Measurements from ENCODE around the gene TMEM108.

TMEM108 gene

GRCh38 chr3:133050891-133051290 is 12.7 kb downstream of the TMEM108 start:
- no peak overlapping the region for H3K4me3 ChIP-seq (replicated peaks; ENCODE audit: low read depth, low read length)
- no peak for DNase-seq (ENCODE audit: extremely low read depth, low read depth)
- TF ChIP-seq, protein P1, sequence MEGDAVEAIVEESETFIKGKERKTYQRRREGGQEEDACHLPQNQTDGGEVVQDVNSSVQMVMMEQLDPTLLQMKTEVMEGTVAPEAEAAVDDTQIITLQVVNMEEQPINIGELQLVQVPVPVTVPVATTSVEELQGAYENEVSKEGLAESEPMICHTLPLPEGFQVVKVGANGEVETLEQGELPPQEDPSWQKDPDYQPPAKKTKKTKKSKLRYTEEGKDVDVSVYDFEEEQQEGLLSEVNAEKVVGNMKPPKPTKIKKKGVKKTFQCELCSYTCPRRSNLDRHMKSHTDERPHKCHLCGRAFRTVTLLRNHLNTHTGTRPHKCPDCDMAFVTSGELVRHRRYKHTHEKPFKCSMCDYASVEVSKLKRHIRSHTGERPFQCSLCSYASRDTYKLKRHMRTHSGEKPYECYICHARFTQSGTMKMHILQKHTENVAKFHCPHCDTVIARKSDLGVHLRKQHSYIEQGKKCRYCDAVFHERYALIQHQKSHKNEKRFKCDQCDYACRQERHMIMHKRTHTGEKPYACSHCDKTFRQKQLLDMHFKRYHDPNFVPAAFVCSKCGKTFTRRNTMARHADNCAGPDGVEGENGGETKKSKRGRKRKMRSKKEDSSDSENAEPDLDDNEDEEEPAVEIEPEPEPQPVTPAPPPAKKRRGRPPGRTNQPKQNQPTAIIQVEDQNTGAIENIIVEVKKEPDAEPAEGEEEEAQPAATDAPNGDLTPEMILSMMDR (IDR thresholded peaks at IDR 0.05; ENCODE audit: low read depth, low read length, missing control alignments) = no peak

DNA sequence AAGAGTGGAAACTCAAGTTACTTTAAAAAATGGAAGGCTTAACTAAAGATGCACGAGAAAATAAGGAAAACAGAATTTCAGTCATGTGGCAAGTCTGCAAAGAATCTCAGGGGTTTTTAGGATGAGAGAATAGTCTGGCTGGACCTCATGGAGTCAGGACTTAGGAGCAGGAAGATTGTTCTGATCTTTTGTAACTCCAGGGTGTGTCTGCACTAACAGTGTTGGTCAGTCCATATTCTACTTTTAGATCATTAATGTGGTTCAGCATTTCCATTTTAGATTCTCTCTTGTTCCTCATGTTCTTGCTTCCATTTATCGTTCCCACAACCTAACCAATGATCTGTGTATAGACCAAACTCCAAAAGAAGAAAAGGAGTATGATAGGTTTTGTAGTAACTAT is 15.3 kb downstream of the TMEM108 start:
- TF ChIP-seq, protein P1 (IDR thresholded peaks at IDR 0.05; ENCODE audit: low read depth, low read length, missing control alignments) = no peak
- H3K4me3 ChIP-seq (replicated peaks; ENCODE audit: low read depth, low read length) = no peak overlapping the region
- DNase-seq (ENCODE audit: extremely low read depth, low read depth) = no peak

DNA sequence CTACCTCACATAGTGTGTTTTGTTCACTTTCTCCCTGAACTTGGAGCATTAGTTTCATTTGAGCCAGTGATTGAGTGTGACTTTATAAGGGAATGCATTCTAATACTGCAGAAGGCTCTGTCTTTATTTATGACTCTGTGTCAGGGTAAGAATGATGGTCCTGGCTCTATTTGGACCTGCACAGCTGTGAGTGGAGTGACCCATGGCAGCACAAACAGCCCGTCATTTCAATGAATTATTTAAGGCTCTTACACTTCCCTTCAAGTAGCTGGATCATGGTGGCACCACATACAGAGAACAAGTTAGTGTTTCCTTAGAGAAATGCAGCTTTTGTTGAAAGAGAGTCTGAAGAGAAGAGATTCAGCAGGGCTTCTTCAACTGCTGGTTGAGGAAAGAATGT is 16.4 kb downstream of the TMEM108 start:
- H3K4me3 ChIP-seq (replicated peaks; ENCODE audit: low read depth, low read length) = no peak overlapping the region
- TF ChIP-seq, protein P1 (IDR thresholded peaks at IDR 0.05; ENCODE audit: low read depth, low read length, missing control alignments) = no peak
- no peak for DNase-seq (ENCODE audit: extremely low read depth, low read depth)

- DNase-seq (ENCODE audit: extremely low read depth, low read depth) = no peak
- TF ChIP-seq, protein P1 (IDR thresholded peaks at IDR 0.05; ENCODE audit: low read depth, low read length, missing control alignments) = no peak
- no peak overlapping the region for H3K4me3 ChIP-seq (replicated peaks; ENCODE audit: low read depth, low read length)
Measured at GRCh38 chr3:133055339-133055738, 17.1 kb downstream of the TMEM108 start.

DNA sequence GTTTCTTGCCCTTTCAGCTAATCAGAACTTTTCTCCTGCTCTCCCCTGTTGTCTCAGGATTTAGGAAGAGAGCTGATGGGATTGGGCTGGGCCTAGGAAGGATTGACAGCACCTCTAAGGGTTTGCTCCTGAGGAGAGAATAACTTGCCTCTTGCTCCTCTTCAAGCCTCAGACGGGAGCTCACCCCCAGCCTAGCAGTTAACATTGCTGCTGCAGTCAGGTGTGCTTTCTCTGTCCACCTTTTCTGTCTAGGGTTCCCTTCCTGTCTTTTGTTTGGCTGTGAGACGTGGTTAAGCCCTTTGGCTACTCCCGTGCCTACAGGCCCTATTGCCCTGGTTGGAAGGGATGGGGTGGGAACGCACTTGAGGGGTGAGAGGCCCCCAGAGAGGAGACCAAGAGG is 20.1 kb downstream of the TMEM108 start:
- DNase-seq (ENCODE audit: extremely low read depth, low read depth) = no peak
- H3K4me3 ChIP-seq (replicated peaks; ENCODE audit: low read depth, low read length) = no peak overlapping the region
- TF ChIP-seq, protein P1 (IDR thresholded peaks at IDR 0.05; ENCODE audit: low read depth, low read length, missing control alignments) = no peak

DNA sequence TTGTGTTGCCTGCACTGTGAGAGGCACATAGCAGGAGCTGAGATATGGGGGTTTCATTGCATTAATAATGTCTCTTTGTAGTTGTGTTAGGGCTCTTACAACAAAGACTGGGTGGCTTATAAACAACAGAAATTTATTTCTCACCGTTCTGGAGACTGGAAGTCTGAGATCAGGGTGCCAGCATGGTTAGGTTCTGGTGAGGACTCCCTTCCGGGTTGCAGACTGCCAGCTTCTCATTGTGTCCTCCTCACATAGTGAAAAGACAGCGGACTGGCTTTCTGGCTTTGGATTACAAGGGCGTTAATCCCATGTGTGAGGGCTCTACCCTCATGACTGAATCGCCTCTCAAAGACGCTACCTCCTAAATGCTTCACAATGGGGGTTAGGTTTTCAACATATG is 20.6 kb downstream of the TMEM108 start:
- TF ChIP-seq, protein P1 (IDR thresholded peaks at IDR 0.05; ENCODE audit: low read depth, low read length, missing control alignments) = no peak
- DNase-seq (ENCODE audit: extremely low read depth, low read depth) = no peak
- H3K4me3 ChIP-seq (replicated peaks; ENCODE audit: low read depth, low read length) = no peak overlapping the region

DNA sequence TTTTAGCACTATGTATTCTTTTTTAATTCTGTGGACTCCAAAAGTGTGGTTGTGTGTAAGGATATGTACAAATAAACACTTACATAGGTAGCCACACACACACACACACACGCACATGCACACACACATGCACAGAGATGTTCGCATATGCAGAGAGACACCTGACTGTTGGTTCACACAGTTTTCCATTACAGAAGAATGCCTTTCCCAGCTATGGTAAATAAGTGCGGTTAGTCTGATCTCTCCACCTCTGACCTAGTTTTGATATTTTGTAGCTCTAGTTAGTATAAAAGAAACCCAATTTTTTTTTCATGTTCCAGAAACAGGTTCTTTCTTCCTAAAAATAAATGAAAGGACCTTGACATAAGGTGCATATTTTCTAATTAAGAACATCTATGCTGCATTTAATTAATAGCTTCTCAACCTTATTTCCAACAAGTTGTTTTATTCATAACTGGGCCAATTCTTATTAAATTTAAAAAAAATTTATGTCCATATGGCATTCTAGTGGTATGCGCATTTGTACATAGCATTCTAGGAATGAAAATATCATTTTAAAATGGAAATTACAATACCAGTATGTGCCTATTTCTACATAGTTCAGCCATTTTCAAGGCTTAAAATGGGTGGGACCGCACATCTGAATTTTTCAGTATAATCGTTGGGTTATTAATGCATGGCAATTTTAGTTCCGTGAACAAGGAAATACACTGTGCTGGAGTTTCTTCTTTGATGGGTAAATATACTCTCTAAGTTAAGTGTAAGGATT is 27.2 kb downstream of the TMEM108 start:
- TF ChIP-seq, protein P1 (IDR thresholded peaks at IDR 0.05; ENCODE audit: low read depth, low read length, missing control alignments) = no peak
- H3K4me3 ChIP-seq (replicated peaks; ENCODE audit: low read depth, low read length) = no peak overlapping the region
- no peak for DNase-seq (ENCODE audit: extremely low read depth, low read depth)
